GM20000 (cell line): ENCODE measurements around the gene ADK.

Experiments used
- DNase-seq: peaks from one replicate; pipeline ENCODE4 v3.0.0; 2012; ENCODE audit warnings: low spot score
- CTCF ChIP-seq: IDR thresholded peaks from 2 replicates; pipeline ENCODE4 v1.5.1; 2012; ENCODE audit warnings: mild to moderate bottlenecking, control low read depth; ENCODE audit errors: extremely low read depth, missing control alignments

Gene ADK

GRCh38 chr10:74704629-74705357 lies 553.8 kb downstream of the ADK start:
- TF ChIP-seq CTCF, result no peak
- no peak for DNase-seq

- no peak for DNase-seq
- TF ChIP-seq CTCF, result no peak
Measured at GRCh38 chr10:74705358-74705980, 554.4 kb downstream of the ADK start.

GRCh38 chr10:74706966-74707365 lies 555.9 kb downstream of the ADK start:
- DNase-seq, result no peak
- no peak for TF ChIP-seq CTCF

DNA sequence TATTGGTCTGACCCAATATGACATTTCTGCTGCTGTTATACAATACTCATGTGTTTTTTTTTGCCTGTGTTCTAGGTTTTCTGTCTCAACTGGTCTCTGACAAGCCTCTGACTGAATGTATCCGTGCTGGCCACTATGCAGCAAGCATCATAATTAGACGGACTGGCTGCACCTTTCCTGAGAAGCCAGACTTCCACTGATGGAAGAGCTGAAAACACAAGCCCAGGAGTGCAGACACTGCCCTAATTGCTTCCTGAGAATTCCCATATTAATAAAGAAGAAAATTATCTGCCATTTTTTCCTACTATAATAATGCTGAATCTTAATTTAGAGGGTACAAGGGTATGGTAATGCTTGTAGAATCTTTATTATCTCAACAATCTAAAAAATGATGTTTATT lies 557.2 kb downstream of the ADK start:
- no peak for DNase-seq
- no peak for TF ChIP-seq CTCF

DNA sequence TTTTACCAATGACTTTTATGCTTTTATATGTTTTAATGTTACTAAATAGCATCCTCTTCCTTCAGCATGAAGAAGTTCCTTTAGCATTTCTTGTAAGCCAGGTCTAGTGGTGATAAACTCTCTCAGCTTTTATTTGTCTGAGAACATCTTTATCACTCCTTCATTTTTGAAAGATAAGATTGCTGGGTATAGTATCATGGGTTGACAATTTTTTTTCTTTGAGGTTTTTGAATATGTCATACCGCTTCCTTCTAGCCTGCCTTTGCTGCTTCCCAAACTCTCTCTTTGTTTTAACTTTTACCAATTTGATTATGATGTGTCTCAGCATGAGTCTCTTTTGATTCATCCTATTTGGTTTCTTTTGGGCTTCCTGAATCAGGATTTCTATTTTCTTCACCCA lies 567.2 kb downstream of the ADK start:
- DNase-seq, result no peak
- TF ChIP-seq CTCF, result no peak

DNA sequence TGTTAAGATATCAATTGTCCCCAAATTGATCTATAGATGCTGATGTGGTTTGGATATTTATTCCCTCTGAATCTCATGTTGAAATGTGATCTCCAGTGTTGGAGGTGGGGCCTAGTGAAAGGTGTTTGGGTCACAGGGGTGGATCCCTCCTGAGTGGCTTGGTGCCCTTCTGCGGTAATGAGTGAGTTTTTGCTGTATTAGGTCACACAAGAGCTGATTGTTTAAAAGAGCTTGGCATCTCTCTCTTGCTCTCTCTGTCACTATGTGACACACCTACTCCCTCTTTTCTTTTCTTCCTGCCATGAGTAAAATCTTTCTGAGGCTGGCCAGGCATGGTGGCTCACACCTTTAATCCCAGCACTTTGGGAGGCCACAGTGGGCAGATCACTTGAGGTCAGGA lies 577.2 kb downstream of the ADK start:
- DNase-seq, result no peak
- no peak for TF ChIP-seq CTCF

- TF ChIP-seq CTCF, result no peak
- DNase-seq, result no peak
Measured at GRCh38 chr10:74730246-74730645, 579.2 kb downstream of the ADK start.
